ENCODE results near the gene SLC16A12. TPM values are rescaled to one million over a fixed set of nuclear protein-coding genes. Genes with fewer than 3 reads are reported as not detected.
A peak's percentile ranks its signal among the peaks of the same experiment; 100 is the strongest.

SLC16A12 gene
- total and polyA plus RNA-seq, 2 of the 13 experiments (the other 11 are each of a cell fraction or from before 2014, with no cell fraction given): 0.02 TPM; not detected in 1

- TF ChIP-seq ZBTB44 (CRISPR knock-in tag; IDR thresholded peaks at IDR 0.05) (no peak), SMAD9 (CRISPR knock-in tag; IDR thresholded peaks at IDR 0.05) (no peak), NKX3-1 (CRISPR knock-in tag; IDR thresholded peaks at IDR 0.05) (no peak; the same call in 1 of the 2 replicates), HNRNPH1 (optimal IDR thresholded peaks at IDR 0.05; ENCODE audit: low read depth, low read length) (no peak), KDM4B (CRISPR knock-in tag; IDR thresholded peaks at IDR 0.05) (peak; percentile 46; the same call in 1 of the 2 replicates), ZBTB3 (CRISPR knock-in tag; IDR thresholded peaks at IDR 0.05; ENCODE audit: borderline replicate concordance, low read depth) (no peak), PCBP1 (IDR thresholded peaks at IDR 0.05; ENCODE audit: borderline replicate concordance, low read depth, low read length) (no peak), SATB2 (CRISPR knock-in tag; IDR thresholded peaks at IDR 0.05) (no peak), RARG (CRISPR knock-in tag; IDR thresholded peaks at IDR 0.05; ENCODE audit: low read depth) (no peak), MXD4 (CRISPR knock-in tag; IDR thresholded peaks at IDR 0.05) (no peak; the same call in 1 of the 2 replicates), TBX3 (IDR thresholded peaks at IDR 0.05; ENCODE audit: borderline replicate concordance) (no peak), ATM (IDR thresholded peaks at IDR 0.05; ENCODE audit: borderline replicate concordance) (no peak), KDM5A (IDR thresholded peaks at IDR 0.05; ENCODE audit: borderline replicate concordance, low read length) (no peak), SSRP1 (CRISPR knock-in tag; IDR thresholded peaks at IDR 0.05) (no peak), GATAD1 (CRISPR knock-in tag; IDR thresholded peaks at IDR 0.05) (no peak), DRAP1 (CRISPR knock-in tag; IDR thresholded peaks at IDR 0.05) (no peak), FOXM1 (CRISPR knock-in tag; IDR thresholded peaks at IDR 0.05) (no peak), ZNF572 (CRISPR knock-in tag; IDR thresholded peaks at IDR 0.05) (no peak), GTF2F1 (IDR thresholded peaks at IDR 0.05; ENCODE audit: low read length) (no peak), ZNF879 (CRISPR knock-in tag; IDR thresholded peaks at IDR 0.05) (no peak; the same call in 1 of the 2 replicates), NCOA1 (CRISPR knock-in tag; IDR thresholded peaks at IDR 0.05) (no peak), ZNF691 (CRISPR knock-in tag; IDR thresholded peaks at IDR 0.05; ENCODE audit: borderline replicate concordance, low read depth) (no peak), MZF1 (CRISPR knock-in tag; IDR thresholded peaks at IDR 0.05; ENCODE audit: borderline replicate concordance) (no peak), ZNF589 (CRISPR knock-in tag; conservative IDR thresholded peaks at IDR 0.05) (no peak), TEAD2 (CRISPR knock-in tag; IDR thresholded peaks at IDR 0.05) (no peak), TOPORS (CRISPR knock-in tag; IDR thresholded peaks at IDR 0.05) (0 out of 2 replicates have a peak, but pooled peaks have one; percentile 7), ZMYM4 (CRISPR knock-in tag; IDR thresholded peaks at IDR 0.05) (peak; percentile 37; the same call in 1 of the 2 replicates), ZNF18 (CRISPR knock-in tag; IDR thresholded peaks at IDR 0.05; ENCODE audit: insufficient replicate concordance) (peak; percentile 44)
These were observed 120.2 kb downstream of the SLC16A12 start (continued) for GRCh38 chr10:89414879-89415821.
